ENCODE data around the gene QSOX2.

QSOX2 gene

GRCh38 chr9:136187683-136188586, 57.7 kb downstream of the QSOX2 start:
- Histone ChIP-seq H3K4me1 (ENCODE audit: control insufficient read depth, insufficient read depth, low read length) (peaks cover 18% of the 10 kb centered on the region), H3K27me3 (ENCODE audit: control insufficient read depth, insufficient read depth, low read length) (peaks cover 44% of the 10 kb centered on the region), H3K27ac (ENCODE audit: low read depth, low read length) (no peak overlapping the region)

GRCh38 chr9:136187197-136187596, 58.4 kb downstream of the QSOX2 start:
- Histone ChIP-seq H3K27me3 (ENCODE audit: control insufficient read depth, insufficient read depth, low read length) (peaks cover 36% of the 10 kb centered on the region), H3K4me1 (ENCODE audit: control insufficient read depth, insufficient read depth, low read length) (peaks cover 14% of the 10 kb centered on the region), H3K9ac (ENCODE audit: low read length) (no peak overlapping the region), H3K36me3 (ENCODE audit: control insufficient read depth, insufficient read depth, low read length) (no peaks in the 10 kb centered on the region), H3K9me3 (ENCODE audit: control insufficient read depth, insufficient read depth, low read depth, low read length) (no peaks in the 10 kb centered on the region), H3K4me3 (ENCODE audit: low read depth, low read length) (no peak overlapping the region), H3K27ac (ENCODE audit: low read depth, low read length) (no peak overlapping the region)

More at GRCh38 chr9:136187683-136188586, 57.7 kb downstream of the QSOX2 start:
- no peaks in the 10 kb centered on the region for H3K36me3 ChIP-seq (ENCODE audit: control insufficient read depth, insufficient read depth, low read length)
- H3K9ac ChIP-seq (ENCODE audit: low read length), result no peak overlapping the region
- no peaks in the 10 kb centered on the region for H3K9me3 ChIP-seq (ENCODE audit: control insufficient read depth, insufficient read depth, low read depth, low read length)
- no peak overlapping the region for H3K4me3 ChIP-seq (ENCODE audit: low read depth, low read length)

GRCh38 chr9:136186386-136186785, 59.2 kb downstream of the QSOX2 start:
- H3K9me3 ChIP-seq (ENCODE audit: control insufficient read depth, insufficient read depth, low read depth, low read length), result no peaks in the 10 kb centered on the region
- H3K36me3 ChIP-seq (ENCODE audit: control insufficient read depth, insufficient read depth, low read length), result no peaks in the 10 kb centered on the region
- H3K9ac ChIP-seq (ENCODE audit: low read length), result no peak overlapping the region
- H3K4me1 ChIP-seq (ENCODE audit: control insufficient read depth, insufficient read depth, low read length), result peaks cover 12% of the 10 kb centered on the region
- no peak overlapping the region for H3K27ac ChIP-seq (ENCODE audit: low read depth, low read length)
- peaks cover 28% of the 10 kb centered on the region for H3K27me3 ChIP-seq (ENCODE audit: control insufficient read depth, insufficient read depth, low read length)
- H3K4me3 ChIP-seq (ENCODE audit: low read depth, low read length), result no peak overlapping the region

DNA sequence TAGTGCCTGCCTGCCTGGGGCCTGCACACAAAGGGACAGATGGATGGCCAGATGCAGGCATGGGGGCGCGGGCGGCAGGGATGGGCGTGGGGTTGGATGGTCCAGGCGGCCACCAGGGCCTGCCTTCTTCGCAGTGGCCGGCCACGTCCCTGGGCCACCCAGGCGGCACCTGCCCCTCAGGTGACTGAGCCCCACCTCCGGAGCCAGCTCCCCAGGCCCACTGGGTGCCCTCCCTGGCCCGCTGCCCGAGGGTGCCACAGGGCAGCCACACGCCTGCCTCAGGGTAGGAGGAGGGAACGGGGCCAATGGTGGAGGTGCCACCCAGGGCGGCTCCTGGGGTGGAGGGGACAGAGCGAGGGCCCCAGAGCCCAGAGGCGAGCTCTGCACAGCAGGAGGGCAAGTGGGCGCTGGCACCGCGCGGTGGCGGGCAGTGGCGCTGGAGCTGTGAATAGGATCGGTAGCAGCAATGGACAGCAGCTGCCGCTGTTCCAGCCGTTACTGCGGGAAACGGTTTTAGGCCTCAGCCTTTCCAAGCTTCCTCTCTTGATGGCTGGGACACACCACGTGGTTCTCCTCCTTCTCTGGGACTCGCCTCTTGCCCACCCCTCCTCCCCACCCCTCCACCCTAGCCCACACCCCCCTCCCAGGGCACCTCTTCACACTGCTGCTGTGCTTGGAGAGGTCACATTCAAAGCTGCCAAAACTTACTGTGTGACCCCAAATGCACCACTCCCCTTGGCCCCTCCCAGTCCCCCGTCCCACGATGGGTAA, 59.8 kb downstream of the QSOX2 start:
- Histone ChIP-seq H3K9ac (ENCODE audit: low read length) (no peak overlapping the region), H3K9me3 (ENCODE audit: control insufficient read depth, insufficient read depth, low read depth, low read length) (no peaks in the 10 kb centered on the region), H3K36me3 (ENCODE audit: control insufficient read depth, insufficient read depth, low read length) (no peaks in the 10 kb centered on the region), H3K4me3 (ENCODE audit: low read depth, low read length) (no peak overlapping the region), H3K27ac (ENCODE audit: low read depth, low read length) (no peak overlapping the region), H3K27me3 (ENCODE audit: control insufficient read depth, insufficient read depth, low read length) (peaks cover 22% of the 10 kb centered on the region), H3K4me1 (ENCODE audit: control insufficient read depth, insufficient read depth, low read length) (peaks cover 9% of the 10 kb centered on the region)

- H3K9ac ChIP-seq (ENCODE audit: low read length), result no peak overlapping the region
- H3K9me3 ChIP-seq (ENCODE audit: control insufficient read depth, insufficient read depth, low read depth, low read length), result no peaks in the 10 kb centered on the region
- H3K4me1 ChIP-seq (ENCODE audit: control insufficient read depth, insufficient read depth, low read length), result peaks cover 9% of the 10 kb centered on the region
- peaks cover 15% of the 10 kb centered on the region; the same call in 1 of the 2 replicates for H3K27me3 ChIP-seq (ENCODE audit: control insufficient read depth, insufficient read depth, low read length)
- H3K36me3 ChIP-seq (ENCODE audit: control insufficient read depth, insufficient read depth, low read length), result no peaks in the 10 kb centered on the region
- no peak overlapping the region for H3K27ac ChIP-seq (ENCODE audit: low read depth, low read length)
- H3K4me3 ChIP-seq (ENCODE audit: low read depth, low read length), result no peak overlapping the region
These were observed 60.5 kb downstream of the QSOX2 start for GRCh38 chr9:136185066-136185465.

- no peak overlapping the region for H3K9ac ChIP-seq (ENCODE audit: low read length)
- H3K9me3 ChIP-seq (ENCODE audit: control insufficient read depth, insufficient read depth, low read depth, low read length), result no peaks in the 10 kb centered on the region
- H3K36me3 ChIP-seq (ENCODE audit: control insufficient read depth, insufficient read depth, low read length), result no peaks in the 10 kb centered on the region
- no peak overlapping the region for H3K27ac ChIP-seq (ENCODE audit: low read depth, low read length)
- peaks cover 11% of the 10 kb centered on the region; the same call in 1 of the 2 replicates for H3K27me3 ChIP-seq (ENCODE audit: control insufficient read depth, insufficient read depth, low read length)
- no peak overlapping the region for H3K4me3 ChIP-seq (ENCODE audit: low read depth, low read length)
- peaks cover 5% of the 10 kb centered on the region; the same call in 1 of the 2 replicates for H3K4me1 ChIP-seq (ENCODE audit: control insufficient read depth, insufficient read depth, low read length)
These were observed 62.7 kb downstream of the QSOX2 start for GRCh38 chr9:136182850-136183422.

DNA sequence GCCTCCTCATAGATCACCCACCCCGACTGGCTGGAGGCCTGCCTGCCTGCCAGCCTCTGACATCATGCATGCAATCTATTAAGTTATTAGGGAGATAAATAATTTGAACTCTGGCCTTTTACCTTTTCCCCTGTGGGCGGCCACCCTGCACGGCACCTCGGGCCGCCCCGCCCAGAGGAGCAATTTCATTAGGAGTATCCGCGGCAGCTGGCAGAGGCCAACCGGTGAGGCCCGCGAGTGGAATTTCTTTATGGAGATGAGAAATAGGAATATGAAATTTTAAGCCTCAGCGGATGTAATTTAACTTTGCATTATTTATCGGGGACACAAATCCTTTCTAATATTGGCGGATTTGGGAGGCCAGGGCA, 63.2 kb downstream of the QSOX2 start:
- Histone ChIP-seq H3K27ac (ENCODE audit: low read depth, low read length) (no peak overlapping the region), H3K36me3 (ENCODE audit: control insufficient read depth, insufficient read depth, low read length) (no peaks in the 10 kb centered on the region), H3K27me3 (ENCODE audit: control insufficient read depth, insufficient read depth, low read length) (peaks cover 11% of the 10 kb centered on the region; the same call in 1 of the 2 replicates), H3K9ac (ENCODE audit: low read length) (no peak overlapping the region), H3K4me3 (ENCODE audit: low read depth, low read length) (no peak overlapping the region), H3K4me1 (ENCODE audit: control insufficient read depth, insufficient read depth, low read length) (peaks cover 5% of the 10 kb centered on the region; the same call in 1 of the 2 replicates), H3K9me3 (ENCODE audit: control insufficient read depth, insufficient read depth, low read depth, low read length) (no peaks in the 10 kb centered on the region)

GRCh38 chr9:136181784-136182419, 63.7 kb downstream of the QSOX2 start:
- no peaks in the 10 kb centered on the region for H3K9me3 ChIP-seq (ENCODE audit: control insufficient read depth, insufficient read depth, low read depth, low read length)
- H3K9ac ChIP-seq (ENCODE audit: low read length), result no peak overlapping the region
- H3K4me3 ChIP-seq (ENCODE audit: low read depth, low read length), result no peak overlapping the region
- H3K4me1 ChIP-seq (ENCODE audit: control insufficient read depth, insufficient read depth, low read length), result peaks cover 5% of the 10 kb centered on the region; the same call in 1 of the 2 replicates
- no peak overlapping the region for H3K27ac ChIP-seq (ENCODE audit: low read depth, low read length)
- peaks cover 8% of the 10 kb centered on the region; the same call in 1 of the 2 replicates for H3K27me3 ChIP-seq (ENCODE audit: control insufficient read depth, insufficient read depth, low read length)
- no peaks in the 10 kb centered on the region for H3K36me3 ChIP-seq (ENCODE audit: control insufficient read depth, insufficient read depth, low read length)

DNA sequence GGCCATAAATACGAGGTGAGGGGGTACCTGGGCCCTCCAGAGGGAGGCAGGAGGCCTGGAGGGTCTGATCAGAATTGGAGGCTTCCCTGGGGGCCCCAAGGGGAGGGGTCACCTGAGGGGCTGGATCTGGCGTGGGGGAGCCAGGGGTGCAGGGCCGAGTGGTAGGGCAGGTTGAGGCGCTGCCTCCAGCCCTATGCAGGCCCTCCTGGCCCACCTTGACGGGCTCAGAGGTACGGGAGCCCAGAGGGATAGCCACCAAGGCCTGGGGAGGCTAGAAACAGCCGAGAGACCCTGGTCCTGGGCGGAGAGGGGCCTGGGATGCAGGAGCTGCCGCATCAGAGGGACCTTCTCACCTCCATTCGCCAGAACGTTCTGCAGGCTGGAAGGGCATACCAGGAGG, 65.0 kb downstream of the QSOX2 start:
- Histone ChIP-seq H3K9ac (ENCODE audit: low read length) (no peak overlapping the region), H3K4me1 (ENCODE audit: control insufficient read depth, insufficient read depth, low read length) (peaks cover 5% of the 10 kb centered on the region; the same call in 1 of the 2 replicates), H3K4me3 (ENCODE audit: low read depth, low read length) (no peak overlapping the region), H3K9me3 (ENCODE audit: control insufficient read depth, insufficient read depth, low read depth, low read length) (no peaks in the 10 kb centered on the region), H3K27me3 (ENCODE audit: control insufficient read depth, insufficient read depth, low read length) (peaks cover 8% of the 10 kb centered on the region; the same call in 1 of the 2 replicates), H3K36me3 (ENCODE audit: control insufficient read depth, insufficient read depth, low read length) (no peaks in the 10 kb centered on the region), H3K27ac (ENCODE audit: low read depth, low read length) (no peak overlapping the region)

DNA sequence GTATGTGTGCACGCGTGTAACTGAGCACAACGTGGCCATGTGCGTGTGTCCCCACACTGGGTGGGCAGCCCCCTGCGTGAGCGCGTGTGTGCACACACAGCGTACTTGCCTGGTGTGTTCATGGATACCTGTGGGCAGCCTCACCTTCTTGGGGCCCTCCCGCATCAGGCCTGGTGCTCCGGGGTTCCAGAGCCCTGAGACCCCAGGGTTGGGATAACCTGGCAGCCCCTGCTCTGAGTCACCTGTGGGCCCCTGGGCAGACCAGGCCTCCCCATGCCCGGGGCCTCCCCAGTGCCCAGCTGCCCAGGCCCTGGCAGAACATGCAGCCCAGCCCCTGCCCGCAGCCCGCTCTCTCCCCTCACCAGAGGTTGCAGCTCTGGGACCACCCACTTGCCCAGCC, 65.9 kb downstream of the QSOX2 start:
- peaks cover 6% of the 10 kb centered on the region; the same call in 1 of the 2 replicates for H3K27me3 ChIP-seq (ENCODE audit: control insufficient read depth, insufficient read depth, low read length)
- no peak overlapping the region for H3K27ac ChIP-seq (ENCODE audit: low read depth, low read length)
- no peak overlapping the region for H3K4me3 ChIP-seq (ENCODE audit: low read depth, low read length)

More for the DNA sequence above, 65.9 kb downstream of the QSOX2 start:
- Histone ChIP-seq H3K9me3 (ENCODE audit: control insufficient read depth, insufficient read depth, low read depth, low read length) (no peaks in the 10 kb centered on the region), H3K9ac (ENCODE audit: low read length) (no peak overlapping the region), H3K4me1 (ENCODE audit: control insufficient read depth, insufficient read depth, low read length) (peaks cover 9% of the 10 kb centered on the region; the same call in 1 of the 2 replicates), H3K36me3 (ENCODE audit: control insufficient read depth, insufficient read depth, low read length) (no peaks in the 10 kb centered on the region)
